GM12878 (cell line): ENCODE results near the gene HERPUD1. TPM values are rescaled to one million over a fixed set of nuclear protein-coding genes. Genes with fewer than 3 reads are reported as not detected.

Experiments used
- ATAC-seq: fragments of 200-7000 bp; cut with Tn5 transposase; 3 replicates; pipeline ENCODE4 v1.9.1; 2020; ENCODE audit warnings: mild to moderate bottlenecking, moderate library complexity
- BruUV-seq: library from RNA; stranded (reverse); fragments of 400-500 nt; replicated peaks from 2 replicates; lab custom pipeline; 2021; lab: Mats Ljungman, UMichigan
- CTCF ChIA-PET: fragments of 300-600 bp; sonication (Branson Sonifier 250); formaldehyde crosslinking; extraction: SDS; loops from one replicate; lab custom pipeline; 2021; ENCODE audit warnings: inconsistent platforms; lab: Yijun Ruan, JAX
- POLR2A ChIA-PET: fragments of 350-600 bp; formaldehyde crosslinking; extraction: SDS; loops from one replicate; lab custom pipeline; 2021; ENCODE audit warnings: inconsistent platforms; lab: Charles Lee
- RAD21 ChIA-PET: fragments of 300-600 bp; sonication (Branson Sonifier 250); formaldehyde crosslinking; loops from one replicate; lab custom pipeline; 2023; ENCODE audit warnings: antibody characterized with exemption; ENCODE audit not compliant: unreplicated experiment; lab: Charles Lee
- SMC1A ChIA-PET: fragments of 300-600 bp; sonication (Branson Sonifier 250); formaldehyde crosslinking; loops from one replicate; lab custom pipeline; 2023; ENCODE audit not compliant: unreplicated experiment, uncharacterized antibody; lab: Charles Lee
- DNase-seq: peaks from one replicate; pipeline ENCODE4 v3.0.0-alpha.2; 2011; ENCODE audit warnings: low read depth, low spot score
- FAIRE-seq: peaks from 3 replicates; lab custom pipeline; 2011; peaks lifted over from hg19 to GRCh38; lab: Jason Lieb, UNC
- H2AFZ ChIP-seq: 2 replicates; pipeline ENCODE4 v1.6.0; 2011; ENCODE audit warnings: low read depth, low read length, control low read depth; ENCODE audit not compliant: control insufficient read depth
- H3K27ac ChIP-seq: 2 replicates; pipeline ENCODE4 v1.5.1; 2011; ENCODE audit warnings: control low read depth; ENCODE audit not compliant: control insufficient read depth, insufficient read depth
- H3K27me3 ChIP-seq, 2 experiments: replicated peaks in 1 of 2; 2 replicates each; pipeline versions ENCODE4 v1.6.0 to v1.6.1; 2011; ENCODE audit warnings: low read length in 1 of 2; ENCODE audit not compliant: control insufficient read depth in 2 of 2, insufficient read depth in 2 of 2
- H3K36me3 ChIP-seq, 2 experiments: 2 replicates each; pipeline ENCODE4 v1.5.1; 2011; ENCODE audit warnings: low read length in 1 of 2; ENCODE audit not compliant: control insufficient read depth in 2 of 2, insufficient read depth in 2 of 2
- H3K4me1 ChIP-seq: 2 replicates; pipeline ENCODE4 v1.6.1; 2011; ENCODE audit warnings: mild to moderate bottlenecking, low read length, moderate library complexity, mixed read lengths; ENCODE audit not compliant: control insufficient read depth, insufficient read depth
- H3K4me2 ChIP-seq: 2 replicates; pipeline ENCODE4 v1.6.0; 2011; ENCODE audit warnings: control low read depth; ENCODE audit not compliant: control insufficient read depth, insufficient read depth
- H3K4me3 ChIP-seq: fragments of 200-600 bp; sonication (generic); 2 replicates; pipeline ENCODE4 v1.5.1; 2016
- H3K79me2 ChIP-seq: 2 replicates; pipeline ENCODE4 v1.6.0; 2011; ENCODE audit warnings: low read length; ENCODE audit not compliant: control insufficient read depth, insufficient read depth
- H3K9ac ChIP-seq: 2 replicates; pipeline ENCODE4 v1.8.0; 2011; ENCODE audit warnings: low read length, control low read depth, mixed read lengths; ENCODE audit not compliant: control insufficient read depth, insufficient read depth
- H3K9me3 ChIP-seq: replicated peaks from 3 replicates; pipeline ENCODE4 v1.5.1; 2011; ENCODE audit warnings: mild to moderate bottlenecking, low read length; ENCODE audit not compliant: control insufficient read depth, insufficient read depth
- H4K20me1 ChIP-seq: 2 replicates; pipeline ENCODE4 v1.6.0; 2011; ENCODE audit not compliant: control insufficient read depth, insufficient read depth
- EP300 ChIP-seq, 2 experiments: fragments of 150-350 bp in 1 of 2; IDR thresholded peaks; 2 replicates each; pipeline ENCODE4 v1.6.1; 2011 to 2012; ENCODE audit warnings: low read depth in 2 of 2, low read length in 2 of 2, borderline replicate concordance in 1 of 2, improper control_type of control experiment in 1 of 2, inconsistent platforms in 1 of 2; ENCODE audit not compliant: control insufficient read depth in 1 of 2
- HDAC2 ChIP-seq: fragments of 200-600 bp; sonication (generic); IDR thresholded peaks from 2 replicates; pipeline ENCODE4 v1.6.1; 2017
- JUND ChIP-seq: IDR thresholded peaks from 2 replicates; pipeline ENCODE4 v1.6.1; 2012; ENCODE audit warnings: low read depth, mild to moderate bottlenecking, low read length, improper control_type of control experiment, moderate library complexity
- LARP7 ChIP-seq: fragments of 450-650 bp; IDR thresholded peaks from 2 replicates; pipeline ENCODE4 v1.6.1; 2017; ENCODE audit warnings: mild to moderate bottlenecking
- MAX ChIP-seq: IDR thresholded peaks from 2 replicates; pipeline ENCODE4 v1.6.1; 2012; ENCODE audit warnings: low read depth, low read length, improper control_type of control experiment
- POLR2A ChIP-seq: IDR thresholded peaks from 2 replicates; pipeline ENCODE4 v1.6.1; 2011; ENCODE audit warnings: low read depth, mild to moderate bottlenecking, low read length
- RBBP5 ChIP-seq: fragments of 200-600 bp; sonication (generic); conservative IDR thresholded peaks from 2 replicates; pipeline ENCODE4 v1.6.1; 2016
- RFX5 ChIP-seq: IDR thresholded peaks from 2 replicates; pipeline ENCODE4 v1.6.1; 2011; ENCODE audit warnings: low read depth, low read length, improper control_type of control experiment
- YY1 ChIP-seq: IDR thresholded peaks from 2 replicates; pipeline ENCODE4 v1.6.1; 2011; ENCODE audit warnings: low read depth, mild to moderate bottlenecking, low read length
- ZBTB40 ChIP-seq: fragments of 450-650 bp; IDR thresholded peaks from 2 replicates; pipeline ENCODE4 v1.6.1; 2016; ENCODE audit warnings: mild to moderate bottlenecking, moderate library complexity, borderline replicate concordance
- ZNF207 ChIP-seq: fragments of 450-650 bp; IDR thresholded peaks from 2 replicates; pipeline ENCODE4 v1.6.1; 2014; ENCODE audit warnings: antibody characterized with exemption, mild to moderate bottlenecking, borderline replicate concordance
- ZNF24 ChIP-seq: fragments of 450-650 bp; IDR thresholded peaks from 2 replicates; pipeline ENCODE4 v1.6.1; 2017; ENCODE audit warnings: antibody characterized with exemption, mild to moderate bottlenecking
- WGBS: methylation state at CpG from one replicate; pipeline ENCODE4 v1.1.6; 2016; ENCODE audit warnings: low lambda C conversion rate; ENCODE audit not compliant: insufficient replicate concordance, insufficient coverage; ENCODE audit errors: missing lambda C conversion rate; 5-methylcytosine and 5-hydroxymethylcytosine counted together
- in situ Hi-C: fragments of 300-500 bp; cut with MboI; formaldehyde crosslinking; loops from 9 replicates; pipeline ENCODE4 v1.14.3; 2018; ENCODE audit warnings: mixed read lengths
- intact Hi-C: fragments of 100-400 bp; cut with micrococcal nuclease; formaldehyde crosslinking; loops from one replicate; pipeline ENCODE4 v1.14.2; 2022; ENCODE audit not compliant: unreplicated experiment
- polyA plus RNA-seq, 11 experiments: library from polyadenylated mRNA; depleted of rRNA in 4 of 11; unstranded in 6 of 11; stranded (reverse) in 5 of 11; fragments of >200 nt; fragmentation: Nextera tagmentation in 4 of 11; fragmentation: Illumina TruSeq in 1 of 11; extraction: Ambion mirVana in 4 of 11; extraction: Trizol in 1 of 11; gene quantifications; 1 replicate in 1 of 11; 2 replicates in 10 of 11; pipeline versions ENCODE4 v1.2.1 to v1.2.3, GENCODE V29; 2011 to 2016; ENCODE audit warnings: inconsistent platforms in 2 of 11, missing spikeins in 2 of 11, low read depth in 1 of 11
- total RNA-seq, 4 experiments: library from RNA; depleted of rRNA in 3 of 4; stranded (reverse); fragments of >200 nt in 3 of 4; fragmentation: Illumina TruSeq in 1 of 4; extraction: Trizol in 1 of 4; gene quantifications; 2 replicates each; pipeline versions ENCODE4 v1.2.1 to v1.2.3, GENCODE V29; 2013 to 2021
- TF ChIP-seq, protein P1 (sequence below): fragments of 450-650 bp; IDR thresholded peaks from 2 replicates; pipeline ENCODE4 v1.6.1; 2017; ENCODE audit warnings: mild to moderate bottlenecking, moderate library complexity
- TF ChIP-seq, protein P2 (sequence below): IDR thresholded peaks from 2 replicates; pipeline ENCODE4 v1.6.1; 2011; ENCODE audit warnings: borderline replicate concordance, low read depth, mild to moderate bottlenecking, moderate library complexity, mixed read lengths, low read length; ENCODE audit not compliant: insufficient read depth; ENCODE audit errors: extremely low read length

The HERPUD1 gene
- total and polyA plus RNA-seq, 10 of the 15 experiments (the other 5 are each of a cell fraction or from before 2014, with no cell fraction given): 32.6 to 212 (median 122) TPM

DNA sequence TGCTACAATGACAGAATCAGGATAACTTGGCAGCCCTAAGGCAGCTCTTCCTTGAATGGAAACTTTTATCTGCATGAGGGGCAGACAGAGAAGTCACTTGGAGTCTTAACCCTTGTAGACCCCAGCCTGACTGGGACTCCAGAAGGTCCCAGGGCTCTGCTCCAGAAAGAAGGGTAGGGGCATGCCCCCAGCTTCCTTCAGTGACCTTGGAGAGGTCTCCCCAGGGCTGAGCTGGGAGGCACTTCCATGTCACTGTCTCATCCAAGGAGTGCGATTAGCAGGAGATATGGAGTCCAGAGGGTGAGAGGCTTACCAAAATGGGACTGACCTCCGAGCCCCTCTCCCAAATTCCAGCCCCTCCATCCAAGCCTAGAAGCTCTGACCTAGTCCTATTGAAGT is 54.0 kb downstream of the HERPUD1 start (continued):
- no peak for TF ChIP-seq ZBTB40

DNA sequence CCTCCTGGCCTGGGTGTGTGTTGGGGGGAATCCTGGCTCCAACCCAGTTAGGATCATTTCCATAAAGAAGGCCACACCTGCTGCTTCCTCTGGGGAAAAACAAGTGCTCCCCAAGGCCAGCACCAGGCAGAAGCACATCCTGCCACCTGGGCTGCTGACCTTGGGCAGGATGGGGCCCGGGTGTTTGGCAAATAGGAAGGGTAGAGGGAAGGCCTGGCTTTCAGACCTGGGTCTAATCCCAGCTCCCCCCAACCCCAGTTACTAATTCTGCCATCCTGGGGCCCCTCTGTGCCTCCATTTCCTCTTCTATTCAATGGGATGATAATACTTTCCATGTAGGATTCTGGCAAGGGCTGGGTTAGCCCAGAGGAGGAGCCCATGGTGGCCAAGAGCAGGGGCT is 54.4 kb downstream of the HERPUD1 start:
- H3K4me1 ChIP-seq: peaks cover 46% of the 10 kb centered on the region
- ChIA-PET POLR2A (interaction anchor here (1.0 to 15.9 kb wide), 6 partner anchors 10 to 69 kb away, joined by 3 to 343 read pairs (median 86); no protein-coding TSS in a partner anchor), SMC1A (interaction anchor here (2.0 to 31.6 kb wide), 5 partner anchors 17 to 59 kb away, joined by 6 to 604 read pairs (median 111); partner anchors contain the start of gene CETP), RAD21 (interaction anchor here (5.0 to 22.4 kb wide), 4 partner anchors 15 to 59 kb away, joined by 35 to 473 read pairs (median 213); partner anchors contain the start of gene CETP), CTCF (interaction anchor here (1.1 to 19.4 kb wide), 7 partner anchors 10 to 124 kb away, joined by 3 to 420 read pairs (median 8); partner anchors contain the start of gene CETP)
- H3K4me2 ChIP-seq: peak overlapping the region; percentile 19
- BruUV-seq: no TSS peak
- H3K36me3 ChIP-seq: no peaks in the 10 kb centered on the region
- no peak overlapping the region for H2AFZ ChIP-seq
- intact Hi-C loops (no loop called here), in situ Hi-C loops (no loop called here)
- H4K20me1 ChIP-seq: no peaks in the 10 kb centered on the region
- DNase-seq (no peak), ATAC-seq (no peak), FAIRE-seq (no peak)
- H3K27me3 ChIP-seq: no peaks in the 10 kb centered on the region
- H3K27ac ChIP-seq: peak overlapping the region; percentile 54
- H3K79me2 ChIP-seq: peaks cover 45% of the 10 kb centered on the region
- no peaks in the 10 kb centered on the region for H3K9me3 ChIP-seq
- 0% methylated on average over 1 of the region's 1 CpG for WGBS
- H3K4me3 ChIP-seq: 0 out of 2 replicates have a peak overlapping the region, but pooled peaks have one; percentile 79
- H3K9ac ChIP-seq: no peak overlapping the region
- TF ChIP-seq RFX5 (no peak), LARP7 (no peak), HDAC2 (no peak), EP300 (IDR thresholded peaks at IDR 0.05; ENCODE audit: borderline replicate concordance in 1 of 2, control insufficient read depth in 1 of 2, low read depth in 2 of 2, low read length in 2 of 2) (no peak), MAX (no peak), ZNF207 (no peak), RBBP5 (no peak), ZNF24 (no peak), JUND (no peak), POLR2A (no peak), YY1 (no peak)
- TF ChIP-seq, protein P1, sequence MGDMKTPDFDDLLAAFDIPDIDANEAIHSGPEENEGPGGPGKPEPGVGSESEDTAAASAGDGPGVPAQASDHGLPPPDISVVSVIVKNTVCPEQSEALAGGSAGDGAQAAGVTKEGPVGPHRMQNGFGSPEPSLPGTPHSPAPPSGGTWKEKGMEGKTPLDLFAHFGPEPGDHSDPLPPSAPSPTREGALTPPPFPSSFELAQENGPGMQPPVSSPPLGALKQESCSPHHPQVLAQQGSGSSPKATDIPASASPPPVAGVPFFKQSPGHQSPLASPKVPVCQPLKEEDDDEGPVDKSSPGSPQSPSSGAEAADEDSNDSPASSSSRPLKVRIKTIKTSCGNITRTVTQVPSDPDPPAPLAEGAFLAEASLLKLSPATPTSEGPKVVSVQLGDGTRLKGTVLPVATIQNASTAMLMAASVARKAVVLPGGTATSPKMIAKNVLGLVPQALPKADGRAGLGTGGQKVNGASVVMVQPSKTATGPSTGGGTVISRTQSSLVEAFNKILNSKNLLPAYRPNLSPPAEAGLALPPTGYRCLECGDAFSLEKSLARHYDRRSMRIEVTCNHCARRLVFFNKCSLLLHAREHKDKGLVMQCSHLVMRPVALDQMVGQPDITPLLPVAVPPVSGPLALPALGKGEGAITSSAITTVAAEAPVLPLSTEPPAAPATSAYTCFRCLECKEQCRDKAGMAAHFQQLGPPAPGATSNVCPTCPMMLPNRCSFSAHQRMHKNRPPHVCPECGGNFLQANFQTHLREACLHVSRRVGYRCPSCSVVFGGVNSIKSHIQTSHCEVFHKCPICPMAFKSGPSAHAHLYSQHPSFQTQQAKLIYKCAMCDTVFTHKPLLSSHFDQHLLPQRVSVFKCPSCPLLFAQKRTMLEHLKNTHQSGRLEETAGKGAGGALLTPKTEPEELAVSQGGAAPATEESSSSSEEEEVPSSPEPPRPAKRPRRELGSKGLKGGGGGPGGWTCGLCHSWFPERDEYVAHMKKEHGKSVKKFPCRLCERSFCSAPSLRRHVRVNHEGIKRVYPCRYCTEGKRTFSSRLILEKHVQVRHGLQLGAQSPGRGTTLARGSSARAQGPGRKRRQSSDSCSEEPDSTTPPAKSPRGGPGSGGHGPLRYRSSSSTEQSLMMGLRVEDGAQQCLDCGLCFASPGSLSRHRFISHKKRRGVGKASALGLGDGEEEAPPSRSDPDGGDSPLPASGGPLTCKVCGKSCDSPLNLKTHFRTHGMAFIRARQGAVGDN: no peak
- TF ChIP-seq, protein P2, sequence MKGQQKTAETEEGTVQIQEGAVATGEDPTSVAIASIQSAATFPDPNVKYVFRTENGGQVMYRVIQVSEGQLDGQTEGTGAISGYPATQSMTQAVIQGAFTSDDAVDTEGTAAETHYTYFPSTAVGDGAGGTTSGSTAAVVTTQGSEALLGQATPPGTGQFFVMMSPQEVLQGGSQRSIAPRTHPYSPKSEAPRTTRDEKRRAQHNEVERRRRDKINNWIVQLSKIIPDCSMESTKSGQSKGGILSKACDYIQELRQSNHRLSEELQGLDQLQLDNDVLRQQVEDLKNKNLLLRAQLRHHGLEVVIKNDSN: no peak
